Activated gamma-delta T cell treated with Interleukin-2 at 50 U/mL for 16 hours (primary cell): ENCODE data around the gene TIMM29.

Experiments
- DNase-seq: peaks from one replicate; pipeline ENCODE4 v3.0.0-alpha.2; 2020

TIMM29 gene

GRCh38 chr19:10928563-10929401 lies at the start of gene TIMM29, which contains the start of gene YIPF2:
Gene TIMM29 (plus strand): TSS chr19:10928811. CDS start chr19:10928823, 12 bp downstream.
Gene YIPF2 (minus strand): TSS chr19:10928639. CDS start chr19:10928410, 229 bp downstream.
- peak; percentile 93 for DNase-seq

- DNase-seq = no peak
These were observed 47.1 kb upstream of the TIMM29 start for GRCh38 chr19:10881403-10882107.

- DNase-seq = no peak
These were observed 46.5 kb upstream of the TIMM29 start for GRCh38 chr19:10882108-10882457.

GRCh38 chr19:10884274-10884673 lies 44.3 kb upstream of the TIMM29 start:
- DNase-seq = no peak

GRCh38 chr19:10885201-10886169 lies 43.1 kb upstream of the TIMM29 start:
- DNase-seq = no peak

- no peak for DNase-seq
These were observed 40.8 kb upstream of the TIMM29 start for GRCh38 chr19:10887616-10888367.

- DNase-seq = no peak
These were observed 40.2 kb upstream of the TIMM29 start for GRCh38 chr19:10888421-10888866.

- no peak for DNase-seq
These were observed 38.7 kb upstream of the TIMM29 start for GRCh38 chr19:10889880-10890279.

GRCh38 chr19:10891405-10892086 lies 37.1 kb upstream of the TIMM29 start:
- DNase-seq = no peak

- DNase-seq = no peak
These were observed 36.4 kb upstream of the TIMM29 start for GRCh38 chr19:10892256-10892655.

GRCh38 chr19:10894911-10895213 lies 33.7 kb upstream of the TIMM29 start:
- no peak for DNase-seq

GRCh38 chr19:10895363-10895762 lies 33.2 kb upstream of the TIMM29 start:
- no peak for DNase-seq

- DNase-seq = no peak
These were observed 32.7 kb upstream of the TIMM29 start for GRCh38 chr19:10895920-10896319.

GRCh38 chr19:10896851-10897526 lies 31.6 kb upstream of the TIMM29 start:
- no peak for DNase-seq

- no peak for DNase-seq
These were observed 30.0 kb upstream of the TIMM29 start for GRCh38 chr19:10898633-10899032.

GRCh38 chr19:10899151-10899653 lies 29.4 kb upstream of the TIMM29 start:
- no peak for DNase-seq

GRCh38 chr19:10907925-10908324 lies 20.7 kb upstream of the TIMM29 start:
- DNase-seq = no peak

GRCh38 chr19:10908380-10908960 lies 20.1 kb upstream of the TIMM29 start:
- no peak for DNase-seq

- DNase-seq = no peak
These were observed 16.8 kb upstream of the TIMM29 start for GRCh38 chr19:10911579-10912363.

- no peak for DNase-seq
These were observed 16.0 kb upstream of the TIMM29 start for GRCh38 chr19:10912619-10913018.
